SK-N-SH (cell line): Measurements from ENCODE around the gene GDF2. TPM values are rescaled to one million over a fixed set of nuclear protein-coding genes. Genes with fewer than 3 reads are reported as not detected.
A peak's percentile ranks its signal among the peaks of the same experiment; 100 is the strongest.

Experiments used
- CTCF ChIA-PET: fragments of 300-600, 350-600 bp; formaldehyde crosslinking; extraction: SDS; loops from one replicate; lab custom pipeline; 2021; lab: Yijun Ruan, JAX
- POLR2A ChIA-PET: fragments of 350-600 bp; sonication (Branson Sonifier 250); formaldehyde crosslinking; extraction: SDS; loops from one replicate; lab custom pipeline; 2020; ENCODE audit warnings: antibody characterized with exemption, inconsistent platforms; lab: Yijun Ruan, JAX
- DNase-seq: peaks from one replicate; pipeline ENCODE4 v3.0.0; 2012
- H2AFZ ChIP-seq: fragments of 200-600 bp; sonication (generic); 2 replicates; pipeline ENCODE4 v1.8.1; 2016; ENCODE audit warnings: antibody characterized with exemption, mild to moderate bottlenecking, low read depth
- H3F3A ChIP-seq: fragments of 200-600 bp; sonication (generic); replicated peaks from 2 replicates; pipeline ENCODE3; 2016; ENCODE audit warnings: antibody characterized with exemption, mild to moderate bottlenecking; ENCODE audit not compliant: insufficient read depth
- H3K27ac ChIP-seq, 2 experiments: fragments of 200-500 bp in 1 of 2; fragments of 200-600 bp in 1 of 2; sonication (Bioruptor generic) in 1 of 2; sonication (generic), shearing (Covaris generic) in 1 of 2; 2 replicates each; pipeline versions ENCODE4 v1.5.1 to v1.6.1; 2014 to 2016; ENCODE audit warnings: low read depth in 2 of 2, inconsistent platforms in 1 of 2, low read length in 1 of 2, mild to moderate bottlenecking in 1 of 2, mixed read lengths in 1 of 2
- H3K27me3 ChIP-seq: fragments of 200-600 bp; sonication (generic), shearing (Covaris generic); 2 replicates; pipeline ENCODE4 v1.6.1; 2016; ENCODE audit warnings: mixed run types; ENCODE audit not compliant: insufficient read depth
- H3K36me3 ChIP-seq, 2 experiments: fragments of 200-500 bp in 1 of 2; fragments of 200-600 bp in 1 of 2; sonication (Bioruptor generic) in 1 of 2; sonication (generic) in 1 of 2; replicated peaks in 1 of 2; 2 replicates each; pipeline versions ENCODE3 to v1.5.1; 2014 to 2016; ENCODE audit warnings: low read length in 1 of 2, mild to moderate bottlenecking in 1 of 2; ENCODE audit not compliant: insufficient read depth in 2 of 2, control insufficient read depth in 1 of 2
- H3K4me1 ChIP-seq, 2 experiments: fragments of 200-500 bp in 1 of 2; fragments of 200-600 bp in 1 of 2; sonication (Bioruptor generic) in 1 of 2; sonication (generic), shearing (Covaris generic) in 1 of 2; 2 replicates each; pipeline versions ENCODE4 v1.5.1 to v1.6.1; 2014 to 2016; ENCODE audit warnings: low read depth in 1 of 2, low read length in 1 of 2, mixed run types in 1 of 2; ENCODE audit not compliant: insufficient read depth in 2 of 2, control insufficient read depth in 1 of 2
- H3K4me2 ChIP-seq: fragments of 200-600 bp; sonication (generic), shearing (Covaris generic); 2 replicates; pipeline ENCODE4 v1.6.1; 2017; ENCODE audit warnings: mixed run types
- H3K4me3 ChIP-seq, 2 experiments: fragments of 200-500 bp in 1 of 2; fragments of 200-600 bp in 1 of 2; sonication (Bioruptor generic) in 1 of 2; sonication (generic), shearing (Covaris generic) in 1 of 2; 2 replicates each; pipeline versions ENCODE4 v1.5.1 to v1.8.1; 2014 to 2016; ENCODE audit warnings: low read depth in 2 of 2, inconsistent platforms in 1 of 2, low read length in 1 of 2, mild to moderate bottlenecking in 1 of 2, mixed read lengths in 1 of 2, moderate library complexity in 1 of 2
- H3K79me2 ChIP-seq: fragments of 200-600 bp; sonication (generic); 2 replicates; pipeline ENCODE4 v1.8.1; 2017; ENCODE audit warnings: mild to moderate bottlenecking; ENCODE audit not compliant: insufficient read depth
- H3K9ac ChIP-seq: fragments of 200-600 bp; sonication (generic); 2 replicates; pipeline ENCODE4 v1.6.1; 2017; ENCODE audit warnings: mixed run types
- H3K9me2 ChIP-seq: fragments of 200-600 bp; sonication (generic); 2 replicates; pipeline ENCODE4 v1.6.1; 2017; ENCODE audit warnings: mixed run types
- H3K9me3 ChIP-seq: fragments of 200-600 bp; sonication (generic); 2 replicates; pipeline ENCODE4 v1.6.1; 2017; ENCODE audit warnings: mixed run types, mild to moderate bottlenecking, moderate library complexity
- H4K20me1 ChIP-seq: fragments of 200-600 bp; sonication (generic); 2 replicates; pipeline ENCODE4 v1.6.1; 2017; ENCODE audit warnings: mild to moderate bottlenecking, mixed run types; ENCODE audit not compliant: insufficient read depth
- EP300 ChIP-seq, 2 experiments: IDR thresholded peaks; 2 replicates each; pipeline versions ENCODE4 v1.4.0 to v1.6.1; 2012; ENCODE audit warnings: borderline replicate concordance in 1 of 2, low read depth in 1 of 2, low read length in 1 of 2
- GABPA ChIP-seq: IDR thresholded peaks from 2 replicates; pipeline ENCODE4 v1.4.0; 2012; ENCODE audit warnings: low read depth, mild to moderate bottlenecking
- GATA2 ChIP-seq: sonication (generic); formaldehyde crosslinking; IDR thresholded peaks from 2 replicates; pipeline ENCODE4 v1.5.0; 2020; ENCODE audit warnings: mild to moderate bottlenecking, missing genetic modification reagents
- MEF2A ChIP-seq: IDR thresholded peaks from 2 replicates; pipeline ENCODE4 v1.4.0; 2012; ENCODE audit warnings: low read depth, borderline replicate concordance
- MXI1 ChIP-seq: IDR thresholded peaks from 2 replicates; pipeline ENCODE4 v1.6.1; 2012; ENCODE audit warnings: mild to moderate bottlenecking, low read depth, low read length, improper control_type of control experiment
- NRF1 ChIP-seq: IDR thresholded peaks from 2 replicates; pipeline ENCODE4 v1.6.1; 2012; ENCODE audit warnings: low read depth, mild to moderate bottlenecking, low read length
- RCOR1 ChIP-seq: fragments of 150-350 bp; IDR thresholded peaks from 2 replicates; pipeline ENCODE4 v1.6.1; 2017; ENCODE audit warnings: antibody characterized with exemption, low read length
- RFX5 ChIP-seq: IDR thresholded peaks from 2 replicates; pipeline ENCODE4 v1.6.1; 2012; ENCODE audit warnings: mild to moderate bottlenecking, improper control_type of control experiment, low read length
- RXRA ChIP-seq: IDR thresholded peaks from 2 replicates; pipeline ENCODE4 v1.4.0; 2012; ENCODE audit warnings: low read depth, mild to moderate bottlenecking, borderline replicate concordance
- TAF1 ChIP-seq: IDR thresholded peaks from 2 replicates; pipeline ENCODE4 v1.6.1; 2012; ENCODE audit warnings: low read depth, mild to moderate bottlenecking, low read length, moderate library complexity, borderline replicate concordance
- TCF12 ChIP-seq: IDR thresholded peaks from 2 replicates; pipeline ENCODE4 v1.4.0; 2012
- WGBS: methylation state at CpG from one replicate; pipeline ENCODE4 v1.1.6; 2017; ENCODE audit warnings: low lambda C conversion rate; 5-methylcytosine and 5-hydroxymethylcytosine counted together
- polyA plus RNA-seq, 3 experiments: library from polyadenylated mRNA; depleted of rRNA; stranded (reverse); fragments of >200 nt; gene quantifications; 2 replicates each; pipeline ENCODE4 v1.2.3, GENCODE V29; 2012
- TF ChIP-seq, protein P1 (sequence below): IDR thresholded peaks from 2 replicates; pipeline ENCODE4 v1.4.0; 2012; ENCODE audit warnings: low read depth
- TF ChIP-seq, protein P2 (sequence below): IDR thresholded peaks from 2 replicates; pipeline ENCODE4 v1.4.0; 2012; ENCODE audit warnings: low read depth, borderline replicate concordance
- TF ChIP-seq, protein P3 (sequence below): IDR thresholded peaks from 2 replicates; pipeline ENCODE4; 2012
- TF ChIP-seq, protein P4 (sequence below): fragments of 150-350 bp; IDR thresholded peaks from 2 replicates; pipeline ENCODE4 v1.6.1; 2017; ENCODE audit warnings: antibody characterized with exemption, low read length, low read depth, borderline replicate concordance
- TF ChIP-seq, protein P5 (sequence below): IDR thresholded peaks from 2 replicates; pipeline ENCODE4 v1.4.0; 2012; ENCODE audit warnings: low read depth, borderline replicate concordance

The GDF2 gene
- polyA plus RNA-seq, 1 of the 3 experiments (the other 2 are of a cell fraction) = not detected

DNA sequence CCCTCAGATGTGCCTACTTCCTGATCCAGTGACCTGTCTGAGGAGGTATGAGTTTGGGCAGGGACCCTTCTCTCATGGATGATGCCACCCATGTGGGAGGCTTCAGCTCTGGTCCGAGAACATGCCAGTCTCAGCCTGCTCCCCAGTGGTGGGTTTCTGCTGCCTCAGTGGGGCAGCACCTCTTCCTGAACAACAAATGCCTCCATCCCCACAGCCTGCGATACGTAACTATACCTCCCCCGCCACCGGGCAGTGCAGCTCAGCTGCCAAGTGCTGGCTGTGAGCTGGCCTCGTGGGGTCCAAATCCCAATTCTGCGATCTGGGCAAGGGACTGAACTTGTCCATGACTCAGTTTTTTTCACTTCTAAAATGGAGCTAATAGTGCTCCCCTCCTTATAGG is 19.1 kb upstream of the GDF2 start:
- TF ChIP-seq GATA2 (no peak), EP300 (IDR thresholded peaks at IDR 0.05; ENCODE audit: borderline replicate concordance in 1 of 2, low read depth in 1 of 2, low read length in 1 of 2) (no peak), MXI1 (no peak), TAF1 (no peak), RFX5 (no peak), TCF12 (no peak), NRF1 (no peak), RXRA (no peak), MEF2A (no peak), GABPA (no peak), RCOR1 (no peak)
- TF ChIP-seq, protein P1, sequence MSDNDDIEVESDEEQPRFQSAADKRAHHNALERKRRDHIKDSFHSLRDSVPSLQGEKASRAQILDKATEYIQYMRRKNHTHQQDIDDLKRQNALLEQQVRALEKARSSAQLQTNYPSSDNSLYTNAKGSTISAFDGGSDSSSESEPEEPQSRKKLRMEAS = no peak
- TF ChIP-seq, protein P2, sequence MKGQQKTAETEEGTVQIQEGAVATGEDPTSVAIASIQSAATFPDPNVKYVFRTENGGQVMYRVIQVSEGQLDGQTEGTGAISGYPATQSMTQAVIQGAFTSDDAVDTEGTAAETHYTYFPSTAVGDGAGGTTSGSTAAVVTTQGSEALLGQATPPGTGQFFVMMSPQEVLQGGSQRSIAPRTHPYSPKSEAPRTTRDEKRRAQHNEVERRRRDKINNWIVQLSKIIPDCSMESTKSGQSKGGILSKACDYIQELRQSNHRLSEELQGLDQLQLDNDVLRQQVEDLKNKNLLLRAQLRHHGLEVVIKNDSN = no peak
- TF ChIP-seq, protein P3, sequence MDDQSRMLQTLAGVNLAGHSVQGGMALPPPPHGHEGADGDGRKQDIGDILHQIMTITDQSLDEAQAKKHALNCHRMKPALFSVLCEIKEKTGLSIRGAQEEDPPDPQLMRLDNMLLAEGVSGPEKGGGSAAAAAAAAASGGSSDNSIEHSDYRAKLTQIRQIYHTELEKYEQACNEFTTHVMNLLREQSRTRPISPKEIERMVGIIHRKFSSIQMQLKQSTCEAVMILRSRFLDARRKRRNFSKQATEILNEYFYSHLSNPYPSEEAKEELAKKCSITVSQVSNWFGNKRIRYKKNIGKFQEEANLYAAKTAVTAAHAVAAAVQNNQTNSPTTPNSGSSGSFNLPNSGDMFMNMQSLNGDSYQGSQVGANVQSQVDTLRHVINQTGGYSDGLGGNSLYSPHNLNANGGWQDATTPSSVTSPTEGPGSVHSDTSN = no peak
- TF ChIP-seq, protein P4, sequence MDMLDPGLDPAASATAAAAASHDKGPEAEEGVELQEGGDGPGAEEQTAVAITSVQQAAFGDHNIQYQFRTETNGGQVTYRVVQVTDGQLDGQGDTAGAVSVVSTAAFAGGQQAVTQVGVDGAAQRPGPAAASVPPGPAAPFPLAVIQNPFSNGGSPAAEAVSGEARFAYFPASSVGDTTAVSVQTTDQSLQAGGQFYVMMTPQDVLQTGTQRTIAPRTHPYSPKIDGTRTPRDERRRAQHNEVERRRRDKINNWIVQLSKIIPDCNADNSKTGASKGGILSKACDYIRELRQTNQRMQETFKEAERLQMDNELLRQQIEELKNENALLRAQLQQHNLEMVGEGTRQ = no peak
- TF ChIP-seq, protein P5, sequence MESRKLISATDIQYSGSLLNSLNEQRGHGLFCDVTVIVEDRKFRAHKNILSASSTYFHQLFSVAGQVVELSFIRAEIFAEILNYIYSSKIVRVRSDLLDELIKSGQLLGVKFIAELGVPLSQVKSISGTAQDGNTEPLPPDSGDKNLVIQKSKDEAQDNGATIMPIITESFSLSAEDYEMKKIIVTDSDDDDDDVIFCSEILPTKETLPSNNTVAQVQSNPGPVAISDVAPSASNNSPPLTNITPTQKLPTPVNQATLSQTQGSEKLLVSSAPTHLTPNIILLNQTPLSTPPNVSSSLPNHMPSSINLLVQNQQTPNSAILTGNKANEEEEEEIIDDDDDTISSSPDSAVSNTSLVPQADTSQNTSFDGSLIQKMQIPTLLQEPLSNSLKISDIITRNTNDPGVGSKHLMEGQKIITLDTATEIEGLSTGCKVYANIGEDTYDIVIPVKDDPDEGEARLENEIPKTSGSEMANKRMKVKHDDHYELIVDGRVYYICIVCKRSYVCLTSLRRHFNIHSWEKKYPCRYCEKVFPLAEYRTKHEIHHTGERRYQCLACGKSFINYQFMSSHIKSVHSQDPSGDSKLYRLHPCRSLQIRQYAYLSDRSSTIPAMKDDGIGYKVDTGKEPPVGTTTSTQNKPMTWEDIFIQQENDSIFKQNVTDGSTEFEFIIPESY = no peak
- Histone ChIP-seq H3K4me2 (no peak overlapping the region), H3K9ac (no peak overlapping the region), H3K27me3 (peaks cover 28% of the 10 kb centered on the region), H3K36me3 (no peaks in the 10 kb centered on the region), H3K4me1 (peaks cover 0 to 65% of the 10 kb centered on the region in 2 experiments; a peak in 1 of 4 replicates), H3K79me2 (no peaks in the 10 kb centered on the region), H3K9me2 (no peaks in the 10 kb centered on the region), H4K20me1 (no peaks in the 10 kb centered on the region), H3K4me3 (peak overlapping the region in 1 of 2 experiments; percentile 49; a peak in 1 of 4 replicates), H3F3A (no peaks in the 10 kb centered on the region), H3K27ac (no peak overlapping the region; a peak in 1 of 4 replicates), H2AFZ (no peak overlapping the region), H3K9me3 (no peaks in the 10 kb centered on the region)
- CTCF ChIA-PET = interaction anchor here (1.5 to 5.2 kb wide), 3 partner anchors 9 to 309 kb away, joined by 6 to 50 read pairs (median 28); no protein-coding TSS in a partner anchor
- WGBS = 37% methylated on average over 5 of the region's 7 CpGs
- POLR2A ChIA-PET = interaction anchor here (0.8 to 1.9 kb wide), 2 partner anchors 255 to 268 kb away, joined by 3 to 8 read pairs; no protein-coding TSS in a partner anchor
- DNase-seq = no peak
